Measurements from ENCODE around the gene NECTIN3.

Gene NECTIN3

DNA sequence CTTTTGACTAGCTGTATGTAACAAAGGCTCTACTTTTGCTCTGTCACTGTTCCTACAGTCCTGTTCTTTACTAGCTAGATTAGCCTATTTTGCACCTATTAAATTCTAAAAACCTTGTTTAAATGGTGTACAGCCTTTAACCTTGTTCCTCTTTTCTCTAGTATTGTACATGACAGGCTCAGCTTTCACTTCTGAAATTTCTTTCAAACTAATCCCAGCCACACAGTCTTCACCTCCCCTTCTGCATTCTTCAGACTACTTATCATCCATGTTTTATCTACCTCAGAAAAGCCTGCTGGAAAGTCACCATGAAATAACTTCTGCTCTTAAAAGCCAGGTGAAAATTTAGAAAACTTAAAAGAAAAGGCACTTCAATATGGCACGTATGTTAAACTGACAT, 122.4 kb downstream of the NECTIN3 start:
- FAIRE-seq, result no peak
- no peak for DNase-seq (ENCODE audit: low spot score)

DNA sequence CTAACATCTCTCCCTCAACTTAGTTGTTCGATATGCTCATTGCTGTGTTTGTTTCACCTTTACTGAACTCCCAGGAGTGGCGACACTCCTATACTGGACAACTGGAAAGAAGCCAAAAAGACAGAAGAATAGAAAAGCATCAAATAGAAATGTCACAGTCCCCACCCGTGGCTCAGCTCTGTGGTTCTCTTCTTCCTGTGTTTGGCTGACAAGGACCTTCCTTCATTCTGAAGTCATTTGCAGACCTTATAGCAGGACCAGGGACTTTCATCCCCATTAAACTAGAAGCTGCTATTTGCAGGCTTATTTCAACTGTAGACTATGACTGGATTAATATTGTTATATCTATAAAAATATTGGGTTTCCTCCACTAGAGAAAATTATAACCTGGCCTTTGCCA, 125.9 kb downstream of the NECTIN3 start:
- no peak for DNase-seq (ENCODE audit: low spot score)
- no peak for FAIRE-seq

DNA sequence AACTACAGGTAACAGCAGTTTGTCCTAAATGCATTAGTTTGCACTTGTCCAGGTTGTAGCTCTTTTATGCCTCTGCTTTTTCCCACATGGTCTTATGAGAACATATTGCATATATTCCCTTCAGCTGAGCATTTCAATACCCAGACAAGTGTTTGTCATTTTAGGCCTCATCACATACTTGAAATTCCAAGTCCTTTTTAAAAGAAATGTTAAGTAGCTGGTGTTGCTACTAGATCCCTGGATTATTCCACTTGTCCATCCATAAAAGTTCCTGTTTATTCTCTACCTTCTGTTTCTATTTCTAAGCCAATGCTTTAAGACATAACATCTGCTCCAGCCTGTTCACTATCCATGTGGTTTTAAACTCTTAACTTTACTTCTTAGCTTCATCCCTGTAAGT, 128.4 kb downstream of the NECTIN3 start:
- no peak for FAIRE-seq

DNA sequence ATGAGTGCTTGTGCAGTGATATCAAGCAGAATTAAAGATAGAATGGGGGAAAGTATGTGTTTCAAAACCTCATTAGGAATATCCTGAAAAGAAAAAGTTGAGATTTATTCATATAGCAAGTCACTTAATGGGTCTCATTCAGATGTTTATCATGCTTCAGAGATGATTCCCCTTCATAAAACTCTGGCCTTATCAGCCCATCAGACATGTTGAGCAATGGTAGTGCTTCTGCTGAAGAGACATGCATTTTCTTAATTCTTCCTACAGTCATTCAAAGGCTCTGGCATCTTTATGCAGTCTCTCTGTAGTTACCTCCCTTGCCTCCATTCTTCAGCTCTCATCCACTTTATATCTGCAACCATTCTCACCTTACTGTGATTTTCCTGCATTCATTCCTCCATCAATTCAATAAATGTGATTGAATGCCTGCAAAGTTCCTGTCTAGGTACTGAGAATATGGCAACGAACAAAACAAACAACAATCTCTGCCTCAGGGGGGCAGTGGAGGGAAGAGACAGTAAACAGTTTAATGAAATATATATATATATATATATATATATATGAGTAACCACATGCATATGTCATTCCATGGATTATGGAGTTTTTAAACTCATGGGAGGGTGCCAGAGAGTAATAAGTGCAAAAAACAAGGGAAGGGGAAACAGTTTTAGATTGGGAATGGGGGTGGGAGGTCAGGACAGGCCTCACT, 138.5 kb downstream of the NECTIN3 start:
- DNase-seq (ENCODE audit: low spot score) (no peak), FAIRE-seq (no peak)

More for the DNA sequence above, 128.4 kb downstream of the NECTIN3 start:
- no peak for DNase-seq (ENCODE audit: low spot score)

DNA sequence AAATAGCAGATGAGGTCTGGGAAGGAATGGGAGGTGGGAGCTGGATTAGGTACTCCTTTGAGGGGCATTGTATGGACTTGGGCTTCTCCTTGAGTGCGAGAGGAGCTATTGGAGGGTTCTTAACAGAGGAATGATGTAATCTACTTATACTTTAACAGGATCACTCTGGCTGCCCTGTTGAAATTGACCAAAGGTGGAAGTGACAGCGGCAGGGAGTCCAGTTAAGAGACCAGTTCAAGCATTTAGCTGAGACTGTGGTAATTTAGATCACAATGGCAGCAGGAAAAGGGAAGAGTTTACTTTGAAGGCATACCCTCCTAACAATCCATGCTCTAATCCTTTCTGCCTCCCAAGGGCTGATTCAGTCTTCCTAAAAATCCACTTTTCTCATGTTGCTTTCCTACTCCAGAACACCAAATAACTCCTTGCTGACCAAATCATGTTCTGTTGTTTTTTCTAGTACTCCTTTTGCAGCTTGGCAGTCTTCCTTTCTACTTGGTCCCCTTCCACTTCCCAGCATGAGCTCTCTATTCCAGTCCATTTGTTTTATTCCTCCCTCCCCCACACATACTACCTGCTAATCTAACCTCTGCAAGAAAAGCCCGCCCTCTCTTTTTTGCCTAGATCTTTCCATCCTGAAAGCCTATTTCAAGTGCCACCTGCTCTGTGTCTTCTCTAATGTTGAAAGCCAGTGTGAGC, 139.4 kb downstream of the NECTIN3 start:
- DNase-seq (ENCODE audit: low spot score) (no peak), FAIRE-seq (no peak)

DNA sequence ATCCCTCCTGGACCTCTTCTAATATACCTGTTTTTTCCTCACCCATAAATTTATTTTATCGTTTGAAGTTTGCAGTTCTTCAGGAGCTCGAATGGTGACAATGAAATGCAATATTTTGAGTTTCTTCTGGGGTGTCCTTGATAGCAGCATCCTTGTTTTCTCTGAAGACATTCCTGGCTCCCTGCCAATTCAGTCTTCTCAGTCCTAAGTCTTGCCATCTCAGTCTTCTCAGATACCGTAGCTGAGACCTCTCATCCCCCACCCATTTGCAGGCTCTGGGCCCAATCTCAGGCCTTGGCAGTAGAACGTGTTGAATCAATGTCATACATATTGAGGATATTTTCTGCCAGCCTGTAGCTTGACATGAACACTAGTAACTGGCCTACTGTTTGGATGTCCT, 140.9 kb downstream of the NECTIN3 start:
- no peak for DNase-seq (ENCODE audit: low spot score)
- FAIRE-seq, result no peak

DNA sequence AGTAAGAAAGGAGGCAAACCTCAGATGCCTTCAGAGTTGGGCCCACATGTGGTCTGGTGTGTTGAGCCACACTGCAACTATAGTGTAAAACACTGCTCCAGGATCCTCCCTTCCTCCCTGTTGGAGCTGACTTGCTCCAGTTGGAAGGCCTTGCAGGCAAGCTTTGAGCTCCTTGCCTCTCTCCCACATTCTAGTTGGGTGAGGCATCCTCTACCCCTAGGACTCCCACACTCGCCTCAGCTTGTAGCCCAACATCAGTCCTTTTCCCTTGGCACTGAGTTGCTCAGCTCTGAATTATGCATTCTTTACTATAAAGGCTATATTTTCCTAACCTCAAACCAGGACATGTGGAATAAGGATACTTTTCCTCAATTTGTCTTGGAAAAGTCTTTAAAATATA, 143.9 kb downstream of the NECTIN3 start:
- DNase-seq (ENCODE audit: low spot score) (no peak), FAIRE-seq (no peak)

DNA sequence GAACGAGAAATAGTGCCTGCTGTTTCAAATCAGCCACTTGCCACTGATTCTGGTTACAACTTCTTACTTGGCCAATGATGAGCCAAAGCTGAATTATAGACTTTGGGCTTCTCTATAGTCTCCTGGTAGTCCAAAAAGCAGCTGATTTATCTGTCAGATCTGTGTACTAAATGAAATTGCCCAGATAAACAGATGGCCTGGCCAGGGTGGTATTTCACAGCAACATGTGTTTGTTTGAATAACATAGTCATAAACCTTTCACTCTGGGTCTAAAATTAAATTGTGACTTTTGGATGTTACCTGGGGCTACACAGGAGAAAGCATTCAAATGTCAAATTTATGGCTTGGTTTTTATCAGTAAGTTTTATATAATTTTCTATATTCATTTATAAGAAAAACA, 147.0 kb downstream of the NECTIN3 start:
- DNase-seq (ENCODE audit: low spot score) (no peak), FAIRE-seq (no peak)

DNA sequence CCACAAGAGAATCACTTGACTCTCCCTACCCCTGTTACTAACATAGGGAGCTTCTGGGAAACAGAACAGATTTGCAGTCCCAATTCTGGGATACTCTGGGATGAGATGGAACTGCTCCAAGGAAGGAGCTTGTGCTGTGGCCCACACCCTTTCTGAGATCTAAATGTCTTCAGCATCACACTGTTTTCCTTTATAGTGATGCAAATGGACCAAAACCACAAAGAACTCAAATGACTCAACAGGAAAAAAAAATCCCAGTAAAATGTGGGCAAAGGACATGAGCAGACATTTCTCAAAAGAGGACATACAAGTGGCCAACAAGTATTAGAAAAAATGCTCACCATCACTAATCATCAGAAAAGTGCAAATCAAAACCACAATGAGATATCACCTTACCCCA, 155.6 kb downstream of the NECTIN3 start:
- FAIRE-seq, result no peak
- DNase-seq (ENCODE audit: low spot score), result peak; percentile 24

DNA sequence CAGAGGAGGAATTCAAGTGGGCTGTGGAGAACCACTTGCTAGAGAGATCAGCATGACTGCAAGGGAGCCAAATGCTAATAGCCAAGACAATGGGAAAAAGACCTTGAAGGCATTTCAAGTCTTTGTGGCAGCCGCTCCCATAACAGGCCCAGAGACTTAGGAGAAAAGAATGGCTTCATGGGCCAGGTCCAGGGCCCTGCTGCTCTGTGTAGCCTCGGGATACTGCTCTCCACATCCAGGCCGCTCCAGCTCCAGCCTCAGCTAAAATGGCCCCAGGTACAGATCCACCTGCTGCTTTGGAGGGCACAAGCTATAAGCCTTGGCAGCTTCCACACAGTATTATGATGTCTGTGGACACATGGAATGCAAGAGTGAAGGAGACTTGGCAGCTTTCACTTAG, 157.7 kb downstream of the NECTIN3 start:
- DNase-seq (ENCODE audit: low spot score), result no peak
- FAIRE-seq, result no peak

DNA sequence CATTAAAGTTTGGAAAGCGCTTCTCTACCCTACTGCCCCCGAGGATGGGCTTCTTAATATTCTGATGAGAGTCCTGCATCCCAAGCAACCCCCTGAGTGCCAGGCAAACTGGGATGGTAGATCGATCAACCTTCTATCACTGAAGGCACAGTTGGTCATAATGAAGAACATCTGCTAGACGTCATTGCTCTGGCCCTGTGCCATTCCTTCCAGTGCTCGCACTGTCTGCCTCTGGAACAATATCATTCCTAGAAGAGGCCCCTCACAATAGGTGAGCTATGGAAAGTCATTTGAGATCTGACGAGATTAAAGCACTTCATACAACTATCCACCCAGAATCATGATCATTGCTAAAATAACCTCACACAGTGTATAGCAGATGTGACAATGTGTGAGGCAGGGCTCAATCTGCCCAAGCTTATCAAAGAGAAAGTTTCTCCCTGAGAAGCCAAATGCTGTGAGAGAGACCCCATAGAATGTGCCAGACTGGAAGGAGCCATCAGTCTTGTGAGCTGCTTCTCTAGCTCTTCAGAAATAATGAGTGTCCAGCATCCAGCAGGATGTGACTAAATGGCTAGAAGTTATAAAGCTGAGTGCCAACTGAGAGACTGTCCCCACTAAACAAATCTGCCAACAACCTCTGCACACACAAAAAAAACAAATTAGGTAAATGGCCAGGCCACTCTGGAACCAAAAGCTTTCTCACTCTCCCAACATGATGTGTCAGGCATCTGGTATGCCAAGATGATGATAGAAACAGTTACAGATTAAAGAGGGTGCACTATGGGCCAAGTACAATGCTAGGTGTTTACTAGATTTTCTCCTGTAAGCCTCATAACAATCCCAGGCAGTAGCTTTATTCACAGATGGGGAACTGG, 165.5 kb downstream of the NECTIN3 start:
- FAIRE-seq, result no peak
- DNase-seq (ENCODE audit: low spot score), result no peak

DNA sequence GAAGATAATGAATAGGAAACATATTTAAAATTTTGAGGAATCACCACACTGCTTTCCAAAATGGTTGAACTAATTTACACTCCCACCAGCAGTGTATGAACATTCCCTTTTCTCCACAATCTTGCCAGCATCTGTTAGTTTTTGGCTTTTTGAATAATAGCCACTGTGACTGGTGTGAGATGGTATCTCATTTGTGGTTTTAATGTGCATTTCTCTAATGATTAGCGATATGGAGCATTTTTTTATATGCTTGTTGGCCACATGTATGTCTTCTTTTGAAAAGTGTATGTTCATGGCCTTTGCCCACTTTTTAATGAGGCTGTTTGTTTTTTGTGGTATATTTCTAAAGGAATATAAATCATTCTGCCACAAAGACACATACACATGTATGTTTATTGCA, 166.3 kb downstream of the NECTIN3 start:
- no peak for FAIRE-seq
- DNase-seq (ENCODE audit: low spot score), result no peak

DNA sequence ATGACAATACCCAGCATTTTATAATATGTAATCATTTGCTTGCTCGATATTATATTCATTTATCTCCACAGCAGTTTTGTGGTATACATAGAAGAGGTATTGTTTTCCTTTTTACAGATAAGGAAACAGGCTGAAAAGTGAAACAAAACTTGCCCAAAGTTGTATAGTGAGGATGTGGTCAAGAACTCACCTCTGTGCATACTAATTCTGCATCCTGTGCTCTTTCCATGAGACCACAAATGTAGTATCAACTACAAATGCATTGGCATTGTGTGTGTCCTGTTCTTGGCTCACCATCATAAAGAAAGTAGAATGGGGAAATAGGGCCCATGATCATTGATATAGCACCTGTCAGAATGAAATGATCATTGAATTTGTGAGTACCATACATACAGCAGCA, 167.3 kb downstream of the NECTIN3 start:
- no peak for FAIRE-seq
- no peak for DNase-seq (ENCODE audit: low spot score)

DNA sequence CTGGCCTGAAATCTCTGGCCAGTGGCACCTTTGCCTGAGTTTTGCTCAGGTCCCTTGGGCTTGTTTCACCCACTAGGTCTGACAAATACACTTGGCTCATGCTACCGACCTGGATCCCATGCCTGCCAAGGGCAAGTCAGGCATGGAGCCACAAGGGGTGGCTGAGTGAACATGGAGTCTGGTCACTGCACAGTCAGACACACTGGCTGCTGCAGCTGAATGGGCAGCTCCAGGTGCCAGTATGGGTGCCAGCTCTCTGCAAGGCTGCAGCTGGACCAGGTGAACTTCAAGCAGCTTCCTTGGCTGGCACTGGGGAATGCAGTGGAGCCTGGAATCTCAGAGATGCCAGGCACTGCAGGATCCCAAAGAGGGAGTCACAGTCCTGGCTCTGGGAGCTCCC, 170.3 kb downstream of the NECTIN3 start:
- DNase-seq (ENCODE audit: low spot score), result no peak
- no peak for FAIRE-seq

Data from urothelium cell line (cell line).